HG03342 (cell line): ENCODE measurements around the gene SLAMF9.

Experiments
- ATAC-seq: cut with Tn5 transposase; IDR thresholded peaks from one replicate; pipeline ENCODE4 v1.9.1; 2021; ENCODE audit warnings: mild to moderate bottlenecking, moderate library complexity; ENCODE audit not compliant: unreplicated experiment

Gene SLAMF9

GRCh38 chr1:159977364-159978106, 23.5 kb upstream of the SLAMF9 start:
- ATAC-seq: no peak

GRCh38 chr1:159974350-159974965, 20.4 kb upstream of the SLAMF9 start:
- ATAC-seq: no peak

GRCh38 chr1:159973350-159973940, 19.4 kb upstream of the SLAMF9 start:
- no peak for ATAC-seq

- ATAC-seq: no peak
Observed at GRCh38 chr1:159972443-159973205, 18.6 kb upstream of the SLAMF9 start.

GRCh38 chr1:159970932-159971342, 16.9 kb upstream of the SLAMF9 start:
- no peak for ATAC-seq

- ATAC-seq: no peak
Observed at GRCh38 chr1:159968901-159969300, 14.9 kb upstream of the SLAMF9 start.

- no peak for ATAC-seq
Observed at GRCh38 chr1:159965263-159965662, 11.2 kb upstream of the SLAMF9 start.

GRCh38 chr1:159964144-159964543, 10.1 kb upstream of the SLAMF9 start:
- no peak for ATAC-seq

GRCh38 chr1:159962176-159962575, 8.1 kb upstream of the SLAMF9 start:
- no peak for ATAC-seq

- no peak for ATAC-seq
Observed at GRCh38 chr1:159961636-159962035, 7.6 kb upstream of the SLAMF9 start.

- no peak for ATAC-seq
Observed at GRCh38 chr1:159960721-159961381, 6.8 kb upstream of the SLAMF9 start.

- ATAC-seq: no peak
Observed at GRCh38 chr1:159959451-159959850, 5.4 kb upstream of the SLAMF9 start.

GRCh38 chr1:159958719-159959380, 4.8 kb upstream of the SLAMF9 start:
- peak; percentile 70 for ATAC-seq

- no peak for ATAC-seq
Observed at GRCh38 chr1:159957824-159958268, 3.8 kb upstream of the SLAMF9 start.

GRCh38 chr1:159955456-159955855, 1.4 kb upstream of the SLAMF9 start:
- no peak for ATAC-seq

- no peak for ATAC-seq
Observed at GRCh38 chr1:159952932-159953331, 1.1 kb downstream of the SLAMF9 start.

- ATAC-seq: no peak
Observed at GRCh38 chr1:159951551-159951950, 2.5 kb downstream of the SLAMF9 start.

- no peak for ATAC-seq
Observed at GRCh38 chr1:159951016-159951415, 3.0 kb downstream of the SLAMF9 start.

GRCh38 chr1:159949981-159950381, 4.1 kb downstream of the SLAMF9 start:
- ATAC-seq: no peak

GRCh38 chr1:159949123-159949522, 4.9 kb downstream of the SLAMF9 start:
- ATAC-seq: no peak
